Mesendoderm (in vitro differentiated cells): ENCODE measurements around the gene RAX.
A peak's percentile ranks its signal among the peaks of the same experiment; 100 is the strongest.
"Not testable (repeated sequence)": the region's sequence is repeated elsewhere in the genome, so short reads cannot be mapped to it uniquely, and the experiment has no call there.

Experiments
- DNase-seq: peaks from one replicate; pipeline ENCODE4 v3.0.0; 2013
- H2AK5ac ChIP-seq: 2 replicates; pipeline ENCODE4 v1.6.1; 2013; ENCODE audit warnings: low read length, inconsistent platforms
- H2BK120ac ChIP-seq: 2 replicates; pipeline ENCODE4 v1.6.1; 2013; ENCODE audit warnings: low read depth, mild to moderate bottlenecking, low read length, moderate library complexity, mixed read lengths
- H2BK15ac ChIP-seq: replicated peaks from 2 replicates; pipeline ENCODE4 v1.6.1; 2013; ENCODE audit warnings: low read depth, mild to moderate bottlenecking, moderate library complexity
- H2BK5ac ChIP-seq: 2 replicates; pipeline ENCODE4 v1.6.1; 2013; ENCODE audit warnings: low read length, inconsistent platforms
- H3K18ac ChIP-seq: 2 replicates; pipeline ENCODE4 v1.6.1; 2013; ENCODE audit warnings: mild to moderate bottlenecking, low read length, mixed read lengths
- H3K23ac ChIP-seq: one replicate; pipeline ENCODE4 v1.6.1; 2013; ENCODE audit warnings: low read length
- H3K27ac ChIP-seq: 2 replicates; pipeline ENCODE4 v1.5.1; 2013; ENCODE audit warnings: low read depth, mild to moderate bottlenecking, inconsistent platforms, low read length, moderate library complexity
- H3K27me3 ChIP-seq: 2 replicates; pipeline ENCODE4 v1.6.1; 2013; ENCODE audit warnings: low read length, control low read depth, mild to moderate bottlenecking, inconsistent platforms; ENCODE audit not compliant: insufficient read depth, poor library complexity
- H3K36me3 ChIP-seq: 2 replicates; pipeline ENCODE4 v1.6.1; 2013; ENCODE audit warnings: low read length, inconsistent platforms; ENCODE audit not compliant: control insufficient read depth, insufficient read depth
- H3K4ac ChIP-seq: one replicate; pipeline ENCODE4 v1.6.1; 2013; ENCODE audit warnings: low read depth, mild to moderate bottlenecking, low read length, moderate library complexity
- H3K4me1 ChIP-seq: 2 replicates; pipeline ENCODE4 v1.6.1; 2013; ENCODE audit warnings: low read depth, low read length, inconsistent platforms; ENCODE audit not compliant: control insufficient read depth
- H3K4me2 ChIP-seq: 2 replicates; pipeline ENCODE4 v1.6.1; 2013; ENCODE audit warnings: low read length
- H3K4me3 ChIP-seq: 2 replicates; pipeline ENCODE4 v1.5.1; 2013; ENCODE audit warnings: mild to moderate bottlenecking, low read length
- H3K56ac ChIP-seq: one replicate; pipeline ENCODE4 v1.6.1; 2013; ENCODE audit warnings: low read length
- H3K79me1 ChIP-seq: 2 replicates; pipeline ENCODE4 v1.6.1; 2013; ENCODE audit warnings: low read length, inconsistent platforms
- H3K79me2 ChIP-seq: 2 replicates; pipeline ENCODE4 v1.6.1; 2013; ENCODE audit warnings: mild to moderate bottlenecking, low read length; ENCODE audit not compliant: control insufficient read depth, insufficient read depth
- H3K9ac ChIP-seq: 2 replicates; pipeline ENCODE4 v1.6.1; 2013; ENCODE audit warnings: low read length, inconsistent platforms
- H4K5ac ChIP-seq: one replicate; pipeline ENCODE4 v1.6.1; 2013; ENCODE audit warnings: low read length
- H4K8ac ChIP-seq: one replicate; pipeline ENCODE4 v1.6.1; 2013; ENCODE audit warnings: low read depth, mild to moderate bottlenecking, control low read depth, low read length, moderate library complexity
- WGBS: extraction: QIAGEN DNeasy Blood & Tissue Kit; methylation state at CpG from one replicate; pipeline ENCODE4 v1.1.7; 2013; ENCODE audit warnings: low lambda C conversion rate, missing lambda C conversion rate; ENCODE audit not compliant: insufficient coverage; ENCODE audit errors: extremely low coverage; 5-methylcytosine and 5-hydroxymethylcytosine counted together

The RAX gene

GRCh38 chr18:59265246-59265973, 7.8 kb downstream of the RAX start:
- H3K4ac ChIP-seq = no peak overlapping the region
- WGBS = no CpG with 5 or more reads among the region's 38 CpGs
- peak; percentile 88 for DNase-seq

GRCh38 chr18:59264651-59265245, 8.5 kb downstream of the RAX start:
- H2BK15ac ChIP-seq = no peak overlapping the region
- no peak overlapping the region for H3K4me3 ChIP-seq
- H3K9ac ChIP-seq = no peak overlapping the region
- H2BK5ac ChIP-seq = no peak overlapping the region
- H4K8ac ChIP-seq = no peak overlapping the region
- peaks cover 3% of the 10 kb centered on the region for H3K4me1 ChIP-seq
- H3K56ac ChIP-seq = no peak overlapping the region
- DNase-seq = peak; percentile 25
- no peaks in the 10 kb centered on the region for H3K36me3 ChIP-seq
- H3K4me2 ChIP-seq = peak overlapping the region; percentile 22
- no peak overlapping the region for H2BK120ac ChIP-seq
- H3K79me2 ChIP-seq = no peaks in the 10 kb centered on the region
- H3K79me1 ChIP-seq = no peaks in the 10 kb centered on the region
- no peak overlapping the region for H3K4ac ChIP-seq
- no peak overlapping the region for H2AK5ac ChIP-seq
- no peak overlapping the region for H3K23ac ChIP-seq
- no peak overlapping the region for H4K5ac ChIP-seq
- WGBS = no CpG with 5 or more reads among the region's 41 CpGs
- H3K27ac ChIP-seq = no peak overlapping the region
- H3K27me3 ChIP-seq = peaks cover 55% of the 10 kb centered on the region
- H3K18ac ChIP-seq = no peak overlapping the region

More at GRCh38 chr18:59265246-59265973, 7.8 kb downstream of the RAX start:
- Histone ChIP-seq H3K18ac (no peak overlapping the region), H4K5ac (no peak overlapping the region), H3K9ac (no peak overlapping the region), H2BK120ac (no peak overlapping the region), H3K23ac (no peak overlapping the region), H3K27me3 (peaks cover 58% of the 10 kb centered on the region), H3K4me3 (peak overlapping the region; percentile 32), H2BK5ac (no peak overlapping the region), H3K27ac (no peak overlapping the region), H2AK5ac (no peak overlapping the region), H4K8ac (no peak overlapping the region), H3K79me1 (no peaks in the 10 kb centered on the region), H3K4me1 (peaks cover 3% of the 10 kb centered on the region), H3K56ac (peak overlapping the region; percentile 34), H3K4me2 (peak overlapping the region; percentile 77), H2BK15ac (no peak overlapping the region), H3K36me3 (no peaks in the 10 kb centered on the region), H3K79me2 (no peaks in the 10 kb centered on the region)

GRCh38 chr18:59264121-59264571, 9.1 kb downstream of the RAX start:
- Histone ChIP-seq H3K4me1 (peaks cover 3% of the 10 kb centered on the region), H3K18ac (no peak overlapping the region), H3K9ac (no peak overlapping the region), H3K23ac (no peak overlapping the region), H3K4me2 (no peak overlapping the region), H3K36me3 (no peaks in the 10 kb centered on the region), H3K27ac (no peak overlapping the region), H2BK15ac (no peak overlapping the region), H3K79me1 (no peaks in the 10 kb centered on the region), H2AK5ac (no peak overlapping the region), H4K8ac (no peak overlapping the region), H3K4ac (no peak overlapping the region), H2BK120ac (no peak overlapping the region), H2BK5ac (no peak overlapping the region), H3K27me3 (peaks cover 53% of the 10 kb centered on the region), H3K56ac (no peak overlapping the region), H3K4me3 (no peak overlapping the region), H4K5ac (no peak overlapping the region), H3K79me2 (no peaks in the 10 kb centered on the region)
- no CpG with 5 or more reads among the region's 17 CpGs for WGBS
- DNase-seq = peak; percentile 44

- no CpG with 5 or more reads among the region's 16 CpGs for WGBS
Observed at GRCh38 chr18:59263661-59264060, 9.6 kb downstream of the RAX start.

GRCh38 chr18:59262243-59262642, 11.0 kb downstream of the RAX start:
- H3K27me3 ChIP-seq = peaks cover 40% of the 10 kb centered on the region
- not testable (repeated sequence) for H3K79me1 ChIP-seq
- no CpG with 5 or more reads among the region's 2 CpGs for WGBS

More at GRCh38 chr18:59263661-59264060, 9.6 kb downstream of the RAX start:
- H3K4me1 ChIP-seq = peaks cover 3% of the 10 kb centered on the region
- H3K23ac ChIP-seq = no peak overlapping the region
- H3K56ac ChIP-seq = no peak overlapping the region
- H3K4ac ChIP-seq = no peak overlapping the region
- no peak overlapping the region for H3K9ac ChIP-seq
- no peak overlapping the region for H3K27ac ChIP-seq
- no peak overlapping the region for H2BK120ac ChIP-seq
- no peak overlapping the region for H4K8ac ChIP-seq
- no peak overlapping the region for H2BK15ac ChIP-seq
- H3K4me3 ChIP-seq = no peak overlapping the region
- H3K79me2 ChIP-seq = no peaks in the 10 kb centered on the region
- H3K79me1 ChIP-seq = no peaks in the 10 kb centered on the region
- H2AK5ac ChIP-seq = no peak overlapping the region
- H3K27me3 ChIP-seq = peaks cover 53% of the 10 kb centered on the region
- no peak overlapping the region for H2BK5ac ChIP-seq
- H3K18ac ChIP-seq = no peak overlapping the region
- H3K36me3 ChIP-seq = no peaks in the 10 kb centered on the region
- H4K5ac ChIP-seq = no peak overlapping the region
- no peak overlapping the region for H3K4me2 ChIP-seq
- no peak for DNase-seq

More at GRCh38 chr18:59262243-59262642, 11.0 kb downstream of the RAX start:
- not testable (repeated sequence) for H3K27ac ChIP-seq, H2AK5ac ChIP-seq, H2BK5ac ChIP-seq, H3K4ac ChIP-seq, H3K4me3 ChIP-seq, H3K56ac ChIP-seq, H3K36me3 ChIP-seq, H3K23ac ChIP-seq, H4K8ac ChIP-seq, H2BK15ac ChIP-seq, H3K79me2 ChIP-seq, H3K4me1 ChIP-seq, H3K4me2 ChIP-seq, DNase-seq, H3K9ac ChIP-seq, H3K18ac ChIP-seq, H4K5ac ChIP-seq, H2BK120ac ChIP-seq
